Smooth muscle cell (in vitro differentiated cells): ENCODE data around the gene MTA1. TPM values are rescaled to one million over a fixed set of nuclear protein-coding genes. Genes with fewer than 3 reads are reported as not detected.

ENCODE experiments used
- DNase-seq: peaks from one replicate; lab custom pipeline; 2025; ENCODE audit not compliant: unreplicated experiment; lab: John Stamatoyannopoulos, UW
- H2AFZ ChIP-seq: fragments of 200-600 bp; sonication (generic); 2 replicates; pipeline ENCODE4 v1.6.0; 2016; ENCODE audit warnings: antibody characterized with exemption, low read depth, mild to moderate bottlenecking
- H3F3A ChIP-seq: fragments of 200-600 bp; sonication (generic); 2 replicates; pipeline ENCODE4 v1.6.0; 2017; ENCODE audit warnings: antibody characterized with exemption, low read depth
- H3K27ac ChIP-seq: fragments of 200-600 bp; sonication (generic); 2 replicates; pipeline ENCODE4 v1.5.1; 2016; ENCODE audit warnings: low read depth, mild to moderate bottlenecking
- H3K27me3 ChIP-seq: fragments of 200-600 bp; sonication (generic); 2 replicates; pipeline ENCODE4 v1.6.1; 2016; ENCODE audit warnings: low read depth, mild to moderate bottlenecking
- H3K36me3 ChIP-seq: fragments of 200-600 bp; sonication (generic); 2 replicates; pipeline ENCODE4 v1.5.1; 2016; ENCODE audit warnings: low read depth
- H3K4me1 ChIP-seq: fragments of 200-600 bp; sonication (generic); 2 replicates; pipeline ENCODE4 v1.5.1; 2016; ENCODE audit warnings: low read depth
- H3K4me2 ChIP-seq: fragments of 200-600 bp; sonication (generic); 2 replicates; pipeline ENCODE4 v1.6.0; 2016; ENCODE audit warnings: mild to moderate bottlenecking
- H3K4me3 ChIP-seq: fragments of 200-600 bp; sonication (generic); 2 replicates; pipeline ENCODE4 v1.5.1; 2016; ENCODE audit warnings: mild to moderate bottlenecking
- H3K79me2 ChIP-seq: fragments of 200-600 bp; sonication (generic); 2 replicates; pipeline ENCODE4 v1.6.0; 2016; ENCODE audit warnings: low read depth, mild to moderate bottlenecking
- H3K9ac ChIP-seq: fragments of 200-600 bp; sonication (generic); 2 replicates; pipeline ENCODE4 v1.6.0; 2016; ENCODE audit warnings: low read depth
- H3K9me3 ChIP-seq: fragments of 200-600 bp; sonication (generic); replicated peaks from 2 replicates; pipeline ENCODE4 v1.5.1; 2016; ENCODE audit warnings: low read depth
- H4K20me1 ChIP-seq: fragments of 200-600 bp; sonication (generic); 2 replicates; pipeline ENCODE4 v1.6.0; 2016; ENCODE audit warnings: low read depth
- CTCF ChIP-seq: fragments of 200-600 bp; sonication (generic); IDR thresholded peaks from 2 replicates; pipeline ENCODE4 v1.5.1; 2017; ENCODE audit warnings: borderline replicate concordance, mild to moderate bottlenecking, antibody characterized with exemption; ENCODE audit not compliant: insufficient read depth, poor library complexity, severe bottlenecking
- WGBS: methylation state at CpG from one replicate; pipeline ENCODE4 v1.1.7; 2016; ENCODE audit warnings: low lambda C conversion rate; 5-methylcytosine and 5-hydroxymethylcytosine counted together
- polyA plus RNA-seq: library from polyadenylated mRNA; unstranded; fragments of >200 nt; fragmentation: Nextera tagmentation; extraction: Ambion mirVana; gene quantifications from 2 replicates; pipeline ENCODE4 v1.2.1, GENCODE V29; 2016
- total RNA-seq: library from RNA; depleted of rRNA; stranded (reverse); fragments of >200 nt; gene quantifications from 2 replicates; pipeline ENCODE4 v1.2.3, GENCODE V29; 2014

Gene MTA1
- total and polyA plus RNA-seq, 2 experiments from 2014 or later: 41.3 to 48.7 TPM

DNA sequence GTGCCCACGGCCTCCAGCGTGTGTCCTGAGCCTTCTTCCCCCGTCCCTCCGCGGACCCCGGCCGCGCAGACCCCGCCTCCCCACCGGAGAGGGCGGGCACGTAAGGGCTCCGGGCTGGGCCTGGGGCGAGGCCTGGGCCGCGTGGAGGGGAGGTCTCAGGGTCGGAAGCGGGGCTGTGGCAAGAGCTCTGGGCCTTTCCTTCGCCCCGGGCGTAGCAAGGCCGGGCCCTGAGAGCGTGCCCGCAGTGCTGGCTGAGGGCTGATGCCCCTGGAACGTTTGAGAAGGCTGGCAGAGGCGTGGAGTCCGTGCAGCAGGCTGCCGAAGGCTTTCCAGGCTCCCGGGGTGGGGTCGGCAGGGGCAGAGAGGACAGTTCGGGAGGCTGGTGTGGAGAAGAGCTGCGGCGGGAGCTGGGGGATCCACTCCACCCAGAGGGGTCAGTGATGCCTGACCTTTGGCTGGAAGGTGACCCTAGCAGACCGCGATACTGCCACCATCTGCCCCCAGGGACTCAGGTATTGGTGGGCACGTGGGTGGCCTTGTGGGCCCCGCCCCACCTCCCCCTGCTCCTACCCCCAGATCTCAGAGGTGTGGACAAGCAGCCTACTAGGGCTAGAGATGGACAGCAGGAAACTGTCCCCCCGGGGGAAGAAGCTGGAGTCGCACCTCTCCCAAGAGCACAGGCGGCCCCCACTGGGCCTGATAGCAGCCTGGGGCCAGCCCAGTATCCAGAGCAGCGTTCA is 20.7 kb upstream of the MTA1 start:
- Histone ChIP-seq H3K79me2 (peaks cover 7% of the 10 kb centered on the region), H3K36me3 (no peaks in the 10 kb centered on the region), H3K4me1 (peaks cover 9% of the 10 kb centered on the region), H3K4me2 (peak overlapping the region; percentile 94), H3K9me3 (no peaks in the 10 kb centered on the region), H3F3A (no peaks in the 10 kb centered on the region), H3K9ac (peak overlapping the region; percentile 79), H4K20me1 (no peaks in the 10 kb centered on the region), H3K4me3 (peak overlapping the region; percentile 72), H2AFZ (peak overlapping the region; percentile 75), H3K27ac (peak overlapping the region; percentile 30), H3K27me3 (no peaks in the 10 kb centered on the region)
- DNase-seq: no peak
- WGBS: 77% methylated on average over 28 of the region's 41 CpGs
- no peak for TF ChIP-seq CTCF

DNA sequence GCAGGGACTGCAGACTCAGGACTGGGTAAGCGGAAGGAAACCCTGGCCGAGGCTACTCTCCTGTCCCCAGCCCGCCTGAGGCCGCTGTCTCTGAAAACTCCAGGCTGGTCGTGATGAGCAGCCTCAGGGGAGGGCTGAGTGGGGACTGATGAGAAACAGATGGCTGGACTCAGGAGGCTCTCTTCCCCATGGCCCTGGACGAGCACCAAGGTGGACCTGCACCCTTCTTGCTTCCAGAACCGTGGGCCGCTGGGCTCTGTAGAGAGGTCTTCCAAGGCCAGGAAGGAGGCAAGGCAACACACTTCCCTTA is 20.2 kb upstream of the MTA1 start:
- no peak overlapping the region for H3K4me3 ChIP-seq
- H3K27me3 ChIP-seq: no peaks in the 10 kb centered on the region
- DNase-seq: no peak
- no peak overlapping the region for H2AFZ ChIP-seq
- no peaks in the 10 kb centered on the region for H3K36me3 ChIP-seq
- H3K9me3 ChIP-seq: no peaks in the 10 kb centered on the region
- TF ChIP-seq CTCF: no peak
- peak overlapping the region; percentile 94 for H3K4me2 ChIP-seq
- no peak overlapping the region for H3K9ac ChIP-seq
- WGBS: 95% methylated on average over 8 of the region's 8 CpGs
- peaks cover 7% of the 10 kb centered on the region for H3K79me2 ChIP-seq
- peaks cover 9% of the 10 kb centered on the region for H3K4me1 ChIP-seq
- H3F3A ChIP-seq: no peaks in the 10 kb centered on the region
- H3K27ac ChIP-seq: no peak overlapping the region
- no peaks in the 10 kb centered on the region for H4K20me1 ChIP-seq

GRCh38 chr14:105400016-105400415 is 19.6 kb upstream of the MTA1 start:
- DNase-seq: no peak
- no peaks in the 10 kb centered on the region for H4K20me1 ChIP-seq
- no peak for TF ChIP-seq CTCF
- peaks cover 7% of the 10 kb centered on the region for H3K79me2 ChIP-seq
- H3K36me3 ChIP-seq: no peaks in the 10 kb centered on the region
- whole genome bisulfite sequencing: over 99% methylated on average over 9 of the region's 9 CpGs
- peaks cover 9% of the 10 kb centered on the region for H3K4me1 ChIP-seq
- no peaks in the 10 kb centered on the region for H3K9me3 ChIP-seq
- no peak overlapping the region for H3K27ac ChIP-seq
- H2AFZ ChIP-seq: no peak overlapping the region
- H3F3A ChIP-seq: no peaks in the 10 kb centered on the region
- H3K4me2 ChIP-seq: no peak overlapping the region
- no peak overlapping the region for H3K4me3 ChIP-seq
- H3K9ac ChIP-seq: no peak overlapping the region
- H3K27me3 ChIP-seq: no peaks in the 10 kb centered on the region

DNA sequence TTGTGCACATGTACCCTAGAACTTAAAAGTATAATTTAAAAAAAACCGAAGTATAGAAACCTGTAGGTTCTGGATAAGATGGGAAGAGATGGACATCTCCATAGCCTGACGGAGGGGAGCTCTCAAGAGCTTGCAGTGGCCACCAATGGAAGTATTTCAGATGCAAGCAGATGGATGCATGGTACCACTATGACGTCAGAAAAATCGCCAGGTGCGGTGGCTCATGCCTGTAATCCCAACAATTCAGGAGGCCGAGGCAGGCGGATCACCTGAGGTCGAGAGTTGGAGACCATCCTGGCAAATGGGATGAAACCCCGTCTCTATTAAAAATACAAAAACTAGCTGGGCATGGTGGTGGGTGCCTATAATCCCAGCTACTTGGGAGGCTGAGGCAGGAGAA is 17.9 kb upstream of the MTA1 start:
- Histone ChIP-seq H3K4me2 (no peak overlapping the region), H3K79me2 (peaks cover 7% of the 10 kb centered on the region), H3K9me3 (no peaks in the 10 kb centered on the region), H3F3A (no peaks in the 10 kb centered on the region), H3K36me3 (no peaks in the 10 kb centered on the region), H3K27me3 (no peaks in the 10 kb centered on the region), H2AFZ (no peak overlapping the region), H4K20me1 (no peaks in the 10 kb centered on the region), H3K4me1 (peaks cover 9% of the 10 kb centered on the region), H3K9ac (no peak overlapping the region), H3K4me3 (no peak overlapping the region), H3K27ac (no peak overlapping the region)
- no peak for TF ChIP-seq CTCF
- DNase-seq: no peak
- 95% methylated on average over 9 of the region's 9 CpGs for WGBS
